IPS-11a (cell line): Measurements from ENCODE around the gene DNAH1.

Experiments used
- H3K4me3 ChIP-seq: one replicate; pipeline ENCODE4 v1.5.1; 2013; ENCODE audit warnings: low read depth, low read length, control low read depth

The DNAH1 gene

GRCh38 chr3:52431459-52432223, 115.5 kb downstream of the DNAH1 start:
- no peak overlapping the region for H3K4me3 ChIP-seq

GRCh38 chr3:52432225-52432624, 116.1 kb downstream of the DNAH1 start:
- H3K4me3 ChIP-seq = no peak overlapping the region

- no peak overlapping the region for H3K4me3 ChIP-seq
Observed at GRCh38 chr3:52432691-52433141, 116.6 kb downstream of the DNAH1 start.

GRCh38 chr3:52433328-52433995, 117.3 kb downstream of the DNAH1 start:
- no peak overlapping the region for H3K4me3 ChIP-seq

- no peak overlapping the region for H3K4me3 ChIP-seq
Observed at GRCh38 chr3:52433996-52434479, 117.9 kb downstream of the DNAH1 start.

- H3K4me3 ChIP-seq = no peak overlapping the region
Observed at GRCh38 chr3:52434491-52435115, 118.5 kb downstream of the DNAH1 start.

GRCh38 chr3:52435246-52436101, 119.4 kb downstream of the DNAH1 start:
- H3K4me3 ChIP-seq = no peak overlapping the region

- no peak overlapping the region for H3K4me3 ChIP-seq
Observed at GRCh38 chr3:52436500-52437149, 120.5 kb downstream of the DNAH1 start.

- no peak overlapping the region for H3K4me3 ChIP-seq
Observed at GRCh38 chr3:52437326-52438103, 121.4 kb downstream of the DNAH1 start.

GRCh38 chr3:52438104-52438376, 121.9 kb downstream of the DNAH1 start:
- no peak overlapping the region for H3K4me3 ChIP-seq

- no peak overlapping the region for H3K4me3 ChIP-seq
Observed at GRCh38 chr3:52438579-52439425, 122.7 kb downstream of the DNAH1 start.

- no peak overlapping the region for H3K4me3 ChIP-seq
Observed at GRCh38 chr3:52439426-52440248, 123.5 kb downstream of the DNAH1 start.

- no peak overlapping the region for H3K4me3 ChIP-seq
Observed at GRCh38 chr3:52440249-52440551, 124.1 kb downstream of the DNAH1 start.

GRCh38 chr3:52440671-52441070, 124.6 kb downstream of the DNAH1 start:
- no peak overlapping the region for H3K4me3 ChIP-seq

GRCh38 chr3:52441091-52441771, 125.1 kb downstream of the DNAH1 start:
- no peak overlapping the region for H3K4me3 ChIP-seq

GRCh38 chr3:52441772-52442332, 125.7 kb downstream of the DNAH1 start:
- no peak overlapping the region for H3K4me3 ChIP-seq
